ENCODE measurements around the gene BAK1.

Gene BAK1

DNA sequence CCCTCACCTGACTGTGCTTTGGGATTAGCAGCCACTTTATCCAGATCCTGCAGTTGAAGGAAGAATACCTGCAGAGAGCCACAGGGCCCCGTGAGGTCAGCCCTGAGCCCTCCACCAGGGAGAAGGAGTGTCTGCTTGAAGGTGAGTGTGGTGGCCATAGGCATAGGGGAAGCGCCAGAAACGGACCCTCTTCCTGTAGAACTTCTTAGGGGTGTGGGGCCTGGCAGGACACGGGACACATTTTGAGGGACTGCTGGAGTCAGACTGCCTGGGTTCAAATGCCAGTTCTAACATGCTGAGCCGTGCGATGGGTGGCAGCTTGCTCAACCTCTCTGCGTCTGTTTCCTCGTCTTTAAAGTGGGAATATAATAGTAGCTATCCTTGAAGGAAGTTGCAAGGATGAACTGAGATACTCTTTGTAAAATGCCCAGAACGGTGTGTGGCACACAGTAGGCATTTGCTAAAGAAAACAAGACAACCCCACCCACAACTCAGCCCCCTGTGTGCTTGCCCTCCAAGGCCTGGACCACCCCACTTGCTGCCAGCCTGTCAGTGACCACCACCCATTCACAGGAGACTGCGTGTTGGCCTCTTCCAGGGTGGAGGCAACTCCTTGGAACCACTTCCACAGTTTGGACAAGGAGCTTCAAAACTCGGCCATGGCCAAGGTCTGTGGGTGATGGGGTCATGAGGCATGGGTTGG is 4.8 kb upstream of the BAK1 start:
- no peaks in the 10 kb centered on the region for H3K9me3 ChIP-seq (ENCODE audit: severe bottlenecking)
- DNase-seq (ENCODE audit: low spot score): no peak
- TF ChIP-seq, protein P1, sequence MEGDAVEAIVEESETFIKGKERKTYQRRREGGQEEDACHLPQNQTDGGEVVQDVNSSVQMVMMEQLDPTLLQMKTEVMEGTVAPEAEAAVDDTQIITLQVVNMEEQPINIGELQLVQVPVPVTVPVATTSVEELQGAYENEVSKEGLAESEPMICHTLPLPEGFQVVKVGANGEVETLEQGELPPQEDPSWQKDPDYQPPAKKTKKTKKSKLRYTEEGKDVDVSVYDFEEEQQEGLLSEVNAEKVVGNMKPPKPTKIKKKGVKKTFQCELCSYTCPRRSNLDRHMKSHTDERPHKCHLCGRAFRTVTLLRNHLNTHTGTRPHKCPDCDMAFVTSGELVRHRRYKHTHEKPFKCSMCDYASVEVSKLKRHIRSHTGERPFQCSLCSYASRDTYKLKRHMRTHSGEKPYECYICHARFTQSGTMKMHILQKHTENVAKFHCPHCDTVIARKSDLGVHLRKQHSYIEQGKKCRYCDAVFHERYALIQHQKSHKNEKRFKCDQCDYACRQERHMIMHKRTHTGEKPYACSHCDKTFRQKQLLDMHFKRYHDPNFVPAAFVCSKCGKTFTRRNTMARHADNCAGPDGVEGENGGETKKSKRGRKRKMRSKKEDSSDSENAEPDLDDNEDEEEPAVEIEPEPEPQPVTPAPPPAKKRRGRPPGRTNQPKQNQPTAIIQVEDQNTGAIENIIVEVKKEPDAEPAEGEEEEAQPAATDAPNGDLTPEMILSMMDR (IDR thresholded peaks at IDR 0.05; ENCODE audit: poor library complexity, severe bottlenecking): no peak
- H3K4me1 ChIP-seq (ENCODE audit: insufficient read depth, poor library complexity, severe bottlenecking): peaks cover 6% of the 10 kb centered on the region
- H3K36me3 ChIP-seq (ENCODE audit: low read depth): no peaks in the 10 kb centered on the region
- H3K4me3 ChIP-seq (ENCODE audit: severe bottlenecking): no peak overlapping the region
- ATAC-seq (ENCODE audit: low read depth): no peak
- no peak overlapping the region for H3K27ac ChIP-seq (ENCODE audit: poor library complexity, severe bottlenecking)
- H3K27me3 ChIP-seq (ENCODE audit: insufficient read depth, poor library complexity, severe bottlenecking): no peaks in the 10 kb centered on the region

DNA sequence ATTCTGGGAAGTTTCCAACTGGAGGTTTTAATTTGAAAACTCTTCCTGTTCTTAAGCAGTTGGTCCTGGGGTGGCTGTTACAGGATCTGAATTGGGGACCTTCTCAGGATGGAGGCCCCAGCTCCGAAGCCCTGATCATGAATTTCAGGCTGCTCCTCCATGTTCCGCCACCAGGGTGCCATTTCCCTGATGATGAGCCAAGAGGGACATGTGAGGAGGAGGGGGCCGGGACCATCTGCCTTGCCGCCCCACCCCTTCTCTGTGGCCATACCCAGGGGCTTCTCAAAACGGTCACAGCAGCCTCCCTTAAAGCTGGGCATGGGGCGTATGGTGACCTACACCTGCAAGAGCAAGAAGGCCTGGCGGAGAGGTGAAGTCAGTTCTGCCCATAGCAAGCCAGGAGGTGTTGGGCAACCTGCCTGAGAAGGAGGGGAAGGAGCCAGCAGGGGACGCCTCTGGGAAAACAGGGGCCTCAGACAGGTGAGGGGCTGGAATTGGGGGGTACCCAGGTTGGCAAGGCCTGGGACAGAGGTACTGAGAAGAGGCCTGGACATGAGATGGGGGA is 3.6 kb upstream of the BAK1 start:
- ATAC-seq (ENCODE audit: low read depth) (no peak), DNase-seq (ENCODE audit: low spot score) (no peak)
- Histone ChIP-seq H3K36me3 (ENCODE audit: low read depth) (no peaks in the 10 kb centered on the region; the same call in 1 of the 2 replicates), H3K4me1 (ENCODE audit: insufficient read depth, poor library complexity, severe bottlenecking) (no peaks in the 10 kb centered on the region), H3K27me3 (ENCODE audit: insufficient read depth, poor library complexity, severe bottlenecking) (no peaks in the 10 kb centered on the region), H3K27ac (ENCODE audit: poor library complexity, severe bottlenecking) (no peak overlapping the region), H3K4me3 (ENCODE audit: severe bottlenecking) (no peak overlapping the region), H3K9me3 (ENCODE audit: severe bottlenecking) (no peaks in the 10 kb centered on the region)
- TF ChIP-seq, protein P1 (IDR thresholded peaks at IDR 0.05; ENCODE audit: poor library complexity, severe bottlenecking): no peak

DNA sequence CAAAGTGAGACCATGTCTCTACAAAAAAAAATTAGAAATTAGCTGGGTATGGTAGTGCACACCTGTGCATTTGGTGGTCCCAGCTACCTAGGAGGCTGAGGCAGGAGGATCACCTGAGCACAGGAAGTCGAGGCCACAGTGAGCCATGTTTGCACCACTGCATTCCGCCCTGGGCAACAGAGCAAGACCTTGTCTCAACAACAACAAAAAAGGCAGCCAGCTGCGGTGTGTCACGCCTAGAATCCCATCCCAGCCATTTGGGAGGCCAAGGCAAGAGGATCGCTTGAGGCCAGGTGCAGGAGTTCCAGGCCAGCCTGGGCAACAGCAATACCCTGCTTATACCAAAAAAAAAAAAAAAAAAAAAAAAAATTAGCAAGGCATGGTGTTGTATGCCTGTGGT is 1.1 kb upstream of the BAK1 start:
- H3K27me3 ChIP-seq (ENCODE audit: insufficient read depth, poor library complexity, severe bottlenecking): no peaks in the 10 kb centered on the region
- H3K4me1 ChIP-seq (ENCODE audit: insufficient read depth, poor library complexity, severe bottlenecking): peaks cover 14% of the 10 kb centered on the region
- no peak overlapping the region for H3K4me3 ChIP-seq (ENCODE audit: severe bottlenecking)
- no peak overlapping the region for H3K27ac ChIP-seq (ENCODE audit: poor library complexity, severe bottlenecking)
- ATAC-seq (ENCODE audit: low read depth) (no peak), DNase-seq (ENCODE audit: low spot score) (no peak)
- H3K9me3 ChIP-seq (ENCODE audit: severe bottlenecking): no peaks in the 10 kb centered on the region
- H3K36me3 ChIP-seq (ENCODE audit: low read depth): peaks cover 21% of the 10 kb centered on the region
- TF ChIP-seq, protein P1 (IDR thresholded peaks at IDR 0.05; ENCODE audit: poor library complexity, severe bottlenecking): no peak

DNA sequence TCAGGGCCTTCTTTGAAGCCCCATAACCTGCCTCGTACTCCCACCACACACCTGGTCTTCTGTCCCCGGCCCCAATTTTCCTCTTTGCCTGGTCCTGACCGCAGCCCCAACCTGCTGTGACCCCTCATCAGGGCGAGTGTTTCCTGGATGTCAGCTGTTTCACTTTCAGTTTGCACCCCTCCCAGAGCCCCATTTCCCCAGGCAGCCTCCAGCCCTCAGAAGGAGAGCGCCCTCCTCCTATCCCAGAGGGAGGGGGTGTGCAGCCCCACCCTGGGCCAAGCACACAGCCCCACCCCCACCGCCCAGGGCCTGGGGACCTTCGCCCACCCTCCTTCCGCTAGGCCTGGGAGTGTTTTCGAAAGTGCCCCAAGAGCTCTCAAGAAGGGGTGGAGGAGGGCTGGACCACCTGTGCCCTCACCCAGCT is 1.5 kb downstream of the BAK1 start:
- peak overlapping the region; percentile 77 for H3K4me3 ChIP-seq (ENCODE audit: severe bottlenecking)
- DNase-seq (ENCODE audit: low spot score): no peak
- ATAC-seq (ENCODE audit: low read depth): no peak
- TF ChIP-seq, protein P1 (IDR thresholded peaks at IDR 0.05; ENCODE audit: poor library complexity, severe bottlenecking): no peak
- H3K4me1 ChIP-seq (ENCODE audit: insufficient read depth, poor library complexity, severe bottlenecking): peaks cover 14% of the 10 kb centered on the region
- H3K27ac ChIP-seq (ENCODE audit: poor library complexity, severe bottlenecking): peak overlapping the region; percentile 86
- H3K27me3 ChIP-seq (ENCODE audit: insufficient read depth, poor library complexity, severe bottlenecking): no peaks in the 10 kb centered on the region
- H3K36me3 ChIP-seq (ENCODE audit: low read depth): peaks cover 47% of the 10 kb centered on the region
- H3K9me3 ChIP-seq (ENCODE audit: severe bottlenecking): no peaks in the 10 kb centered on the region

DNA sequence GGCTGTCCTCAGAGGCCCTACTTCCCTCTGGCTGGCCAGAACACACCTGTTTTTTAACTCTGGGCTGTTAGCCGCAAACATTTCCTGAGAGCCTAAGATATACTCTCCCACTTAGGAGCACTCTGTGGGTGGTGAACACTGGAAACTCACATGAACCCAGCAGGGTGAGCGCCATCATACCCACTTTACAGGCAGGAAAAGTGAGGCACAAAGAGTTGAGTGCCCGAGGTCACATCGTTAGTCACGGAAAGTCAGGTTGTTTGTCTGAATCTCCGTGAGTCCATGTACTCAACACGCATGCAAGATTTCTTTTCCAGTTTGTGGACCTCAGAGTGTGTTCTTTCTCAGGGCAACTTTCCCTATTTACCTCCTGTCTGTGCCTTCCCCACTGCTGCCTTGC is 1.9 kb downstream of the BAK1 start:
- no peak for DNase-seq (ENCODE audit: low spot score)
- no peak for ATAC-seq (ENCODE audit: low read depth)
- H3K9me3 ChIP-seq (ENCODE audit: severe bottlenecking): no peaks in the 10 kb centered on the region
- TF ChIP-seq, protein P1 (IDR thresholded peaks at IDR 0.05; ENCODE audit: poor library complexity, severe bottlenecking): no peak
- H3K27ac ChIP-seq (ENCODE audit: poor library complexity, severe bottlenecking): peak overlapping the region; percentile 86
- H3K4me3 ChIP-seq (ENCODE audit: severe bottlenecking): peak overlapping the region; percentile 77
- peaks cover 14% of the 10 kb centered on the region for H3K4me1 ChIP-seq (ENCODE audit: insufficient read depth, poor library complexity, severe bottlenecking)
- H3K36me3 ChIP-seq (ENCODE audit: low read depth): peaks cover 47% of the 10 kb centered on the region
- no peaks in the 10 kb centered on the region for H3K27me3 ChIP-seq (ENCODE audit: insufficient read depth, poor library complexity, severe bottlenecking)
